VCaP (cell line): ENCODE measurements around the gene PLEKHH3.

ENCODE experiments used
- H3K27ac ChIP-seq: fragments of 450-650 bp; 2 replicates; pipeline ENCODE4 v1.5.1; 2017
- TF ChIP-seq, protein P1 (sequence below): fragments of 450-650 bp; conservative IDR thresholded peaks from 2 replicates; pipeline ENCODE4 v1.5.1; 2017; ENCODE audit warnings: mild to moderate bottlenecking, moderate library complexity

The PLEKHH3 gene

DNA sequence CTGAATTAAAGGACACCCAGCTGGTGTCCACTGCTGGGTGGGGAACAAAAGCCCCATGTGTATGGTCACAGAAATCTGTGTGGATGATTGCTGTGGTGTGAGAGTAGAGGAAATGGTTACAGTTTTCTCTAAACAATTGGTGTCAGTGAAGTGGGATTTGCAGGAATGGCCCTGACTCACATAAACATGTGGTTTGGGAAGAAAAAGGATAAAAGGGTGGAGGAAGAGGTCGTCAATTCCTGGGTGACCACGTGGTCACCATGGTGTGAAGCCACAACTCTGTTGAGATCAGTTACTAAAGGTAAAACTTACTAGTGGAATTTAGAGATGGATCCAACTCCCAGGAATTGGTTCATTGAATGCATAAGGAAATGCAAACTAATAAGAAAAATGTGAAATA lies 21.3 kb downstream of the PLEKHH3 start:
- no peak overlapping the region for H3K27ac ChIP-seq
- TF ChIP-seq, protein P1, sequence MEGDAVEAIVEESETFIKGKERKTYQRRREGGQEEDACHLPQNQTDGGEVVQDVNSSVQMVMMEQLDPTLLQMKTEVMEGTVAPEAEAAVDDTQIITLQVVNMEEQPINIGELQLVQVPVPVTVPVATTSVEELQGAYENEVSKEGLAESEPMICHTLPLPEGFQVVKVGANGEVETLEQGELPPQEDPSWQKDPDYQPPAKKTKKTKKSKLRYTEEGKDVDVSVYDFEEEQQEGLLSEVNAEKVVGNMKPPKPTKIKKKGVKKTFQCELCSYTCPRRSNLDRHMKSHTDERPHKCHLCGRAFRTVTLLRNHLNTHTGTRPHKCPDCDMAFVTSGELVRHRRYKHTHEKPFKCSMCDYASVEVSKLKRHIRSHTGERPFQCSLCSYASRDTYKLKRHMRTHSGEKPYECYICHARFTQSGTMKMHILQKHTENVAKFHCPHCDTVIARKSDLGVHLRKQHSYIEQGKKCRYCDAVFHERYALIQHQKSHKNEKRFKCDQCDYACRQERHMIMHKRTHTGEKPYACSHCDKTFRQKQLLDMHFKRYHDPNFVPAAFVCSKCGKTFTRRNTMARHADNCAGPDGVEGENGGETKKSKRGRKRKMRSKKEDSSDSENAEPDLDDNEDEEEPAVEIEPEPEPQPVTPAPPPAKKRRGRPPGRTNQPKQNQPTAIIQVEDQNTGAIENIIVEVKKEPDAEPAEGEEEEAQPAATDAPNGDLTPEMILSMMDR: no peak

DNA sequence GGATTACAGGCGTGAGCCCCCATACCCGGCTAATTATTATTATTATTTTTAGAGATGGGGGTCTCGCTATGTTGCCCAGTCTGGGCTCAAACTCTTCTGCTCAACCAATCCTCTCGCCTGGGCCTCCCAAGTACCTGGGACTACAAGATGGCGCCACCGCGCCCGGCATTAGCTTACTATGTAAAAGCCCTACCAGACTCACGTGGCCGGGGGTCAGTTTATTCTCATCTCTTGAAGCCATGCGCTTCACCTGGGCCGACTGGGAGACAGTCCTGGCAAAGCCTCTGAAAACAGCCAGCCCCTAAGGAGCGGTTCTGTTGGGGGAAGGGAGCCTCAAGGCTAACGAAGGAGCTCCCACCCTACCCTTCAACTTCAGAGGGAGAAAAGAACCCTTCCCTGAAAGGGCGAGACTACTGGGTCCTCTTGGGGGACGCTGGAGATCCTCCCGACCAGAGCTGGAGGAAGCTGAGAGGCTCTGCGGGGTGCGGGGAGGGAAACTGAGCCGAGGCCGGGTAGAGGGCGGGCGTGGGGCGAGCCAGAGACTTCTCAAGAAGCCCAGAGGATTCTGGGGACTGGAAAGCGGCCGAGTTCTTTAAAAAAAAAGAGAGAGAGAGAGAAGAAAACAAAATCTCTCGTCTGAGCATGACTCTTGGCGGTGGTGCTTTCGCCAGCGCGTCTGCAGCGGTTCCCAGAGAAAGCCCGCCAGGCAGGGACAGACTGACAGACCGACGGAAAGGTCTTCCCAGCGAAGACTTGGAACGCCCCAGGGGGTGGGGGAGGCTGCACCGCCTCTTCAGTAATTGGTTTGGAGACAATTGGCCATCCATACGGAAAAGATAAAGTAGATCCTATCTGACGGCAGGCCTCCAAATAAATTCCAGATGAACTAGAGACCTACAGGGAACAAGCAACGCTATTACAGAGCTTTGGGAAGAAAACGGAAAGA lies 23.3 kb downstream of the PLEKHH3 start:
- TF ChIP-seq, protein P1: no peak
- H3K27ac ChIP-seq: peak overlapping the region; percentile 44; the same call in 1 of the 2 replicates

- H3K27ac ChIP-seq: no peak overlapping the region
- TF ChIP-seq, protein P1: no peak
These were observed 25.4 kb downstream of the PLEKHH3 start for GRCh38 chr17:42651392-42651791.

DNA sequence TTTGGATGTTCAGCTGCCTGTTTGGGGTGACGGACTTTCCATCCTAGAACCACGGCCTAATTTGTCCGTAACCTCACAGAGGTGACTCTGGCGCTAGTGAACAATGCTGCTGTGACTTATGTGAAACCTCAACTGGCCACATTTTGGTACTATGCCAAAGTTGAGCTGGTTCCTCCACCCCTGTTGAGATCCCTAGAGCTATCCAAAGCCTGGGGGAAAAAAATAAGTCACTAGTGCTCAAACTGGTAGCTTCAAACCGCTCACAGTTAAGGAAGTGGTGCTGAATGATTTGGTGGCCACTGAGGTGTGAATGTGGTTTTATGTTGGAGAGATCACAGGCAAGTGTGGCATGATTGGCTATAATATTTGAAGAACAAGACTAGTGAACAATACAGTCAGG lies 29.0 kb downstream of the PLEKHH3 start:
- TF ChIP-seq, protein P1: no peak
- no peak overlapping the region for H3K27ac ChIP-seq

GRCh38 chr17:42642336-42642735 lies 34.5 kb downstream of the PLEKHH3 start:
- TF ChIP-seq, protein P1: no peak
- H3K27ac ChIP-seq: no peak overlapping the region

DNA sequence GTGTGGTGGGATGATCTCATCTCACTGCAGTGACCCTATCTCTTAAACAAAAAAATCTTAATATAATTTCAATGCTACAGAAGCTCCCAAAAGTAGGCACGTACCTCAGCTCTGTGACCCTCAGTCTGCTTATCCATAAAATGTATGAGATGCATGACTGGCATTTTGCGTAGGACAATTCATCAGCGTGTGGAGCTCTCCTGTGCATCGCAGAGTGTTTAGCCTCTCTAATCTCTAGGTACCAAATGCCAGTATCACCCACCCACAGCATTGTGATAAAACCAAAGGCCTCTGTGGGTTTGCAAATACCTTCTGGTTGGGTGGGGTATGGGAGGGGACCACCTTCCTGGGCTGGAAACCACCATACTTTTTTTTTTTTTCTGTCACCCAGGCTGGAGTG lies 36.7 kb downstream of the PLEKHH3 start:
- H3K27ac ChIP-seq: no peak overlapping the region
- TF ChIP-seq, protein P1: no peak

GRCh38 chr17:42639525-42640113 lies 37.2 kb downstream of the PLEKHH3 start:
- TF ChIP-seq, protein P1: no peak
- H3K27ac ChIP-seq: no peak overlapping the region
